GM06990 (cell line): Measurements from ENCODE around the gene MIS18BP1.

ENCODE experiments used
- DNase-seq: peaks from one replicate; pipeline ENCODE4 v3.0.0-alpha.2; 2011; ENCODE audit not compliant: insufficient read length; ENCODE audit errors: extremely low read depth
- H3K27me3 ChIP-seq: replicated peaks from 2 replicates; pipeline ENCODE4 v1.6.0; 2011; ENCODE audit warnings: low read length; ENCODE audit not compliant: control insufficient read depth, insufficient read depth
- H3K36me3 ChIP-seq: 2 replicates; pipeline ENCODE4 v1.5.1; 2011; ENCODE audit warnings: low read length; ENCODE audit not compliant: control insufficient read depth, insufficient read depth
- H3K4me3 ChIP-seq: replicated peaks from 2 replicates; pipeline ENCODE4 v1.5.1; 2011; ENCODE audit warnings: low read depth, mild to moderate bottlenecking, control low read depth, low read length
- TF ChIP-seq, protein P1 (sequence below): IDR thresholded peaks from 2 replicates; pipeline ENCODE4 v1.5.1; 2011; ENCODE audit warnings: low read length, control low read depth, mild to moderate bottlenecking, inconsistent platforms; ENCODE audit not compliant: insufficient read depth, poor library complexity, severe bottlenecking

The MIS18BP1 gene

DNA sequence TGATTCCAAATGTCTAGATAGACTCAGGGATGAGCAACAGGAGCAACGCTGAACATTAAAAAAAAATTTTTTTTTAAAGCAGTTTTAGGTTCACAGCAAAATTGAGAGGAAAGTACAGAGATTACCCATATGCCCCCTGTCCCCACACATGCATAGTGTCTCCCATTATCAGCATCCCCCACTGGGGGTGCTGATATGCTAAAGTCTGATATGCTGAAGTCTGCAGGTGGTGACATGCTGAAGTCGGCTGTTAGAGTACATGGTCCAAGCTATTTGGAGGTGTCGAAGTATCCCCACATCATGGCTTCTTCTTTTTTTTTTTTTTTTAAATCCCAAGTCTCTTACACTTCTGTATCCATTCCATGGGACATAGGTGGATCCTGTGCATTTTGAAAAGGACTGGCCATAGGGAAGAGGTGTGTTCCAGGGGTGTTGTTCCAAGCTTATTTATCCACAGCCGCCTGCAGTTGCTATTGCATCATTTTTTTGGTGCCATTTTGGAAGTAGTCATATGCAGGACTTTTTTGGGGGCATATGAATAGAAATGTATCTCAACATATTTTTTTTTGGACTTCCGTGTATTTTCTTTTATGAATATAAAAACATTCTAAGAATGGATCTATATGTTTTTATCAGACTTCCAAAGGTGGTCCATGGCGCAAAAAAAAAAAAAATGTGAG, 19.0 kb upstream of the MIS18BP1 start:
- no peaks in the 10 kb centered on the region for H3K27me3 ChIP-seq
- no peak overlapping the region for H3K4me3 ChIP-seq
- no peaks in the 10 kb centered on the region for H3K36me3 ChIP-seq
- DNase-seq = no peak
- TF ChIP-seq, protein P1, sequence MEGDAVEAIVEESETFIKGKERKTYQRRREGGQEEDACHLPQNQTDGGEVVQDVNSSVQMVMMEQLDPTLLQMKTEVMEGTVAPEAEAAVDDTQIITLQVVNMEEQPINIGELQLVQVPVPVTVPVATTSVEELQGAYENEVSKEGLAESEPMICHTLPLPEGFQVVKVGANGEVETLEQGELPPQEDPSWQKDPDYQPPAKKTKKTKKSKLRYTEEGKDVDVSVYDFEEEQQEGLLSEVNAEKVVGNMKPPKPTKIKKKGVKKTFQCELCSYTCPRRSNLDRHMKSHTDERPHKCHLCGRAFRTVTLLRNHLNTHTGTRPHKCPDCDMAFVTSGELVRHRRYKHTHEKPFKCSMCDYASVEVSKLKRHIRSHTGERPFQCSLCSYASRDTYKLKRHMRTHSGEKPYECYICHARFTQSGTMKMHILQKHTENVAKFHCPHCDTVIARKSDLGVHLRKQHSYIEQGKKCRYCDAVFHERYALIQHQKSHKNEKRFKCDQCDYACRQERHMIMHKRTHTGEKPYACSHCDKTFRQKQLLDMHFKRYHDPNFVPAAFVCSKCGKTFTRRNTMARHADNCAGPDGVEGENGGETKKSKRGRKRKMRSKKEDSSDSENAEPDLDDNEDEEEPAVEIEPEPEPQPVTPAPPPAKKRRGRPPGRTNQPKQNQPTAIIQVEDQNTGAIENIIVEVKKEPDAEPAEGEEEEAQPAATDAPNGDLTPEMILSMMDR = no peak

DNA sequence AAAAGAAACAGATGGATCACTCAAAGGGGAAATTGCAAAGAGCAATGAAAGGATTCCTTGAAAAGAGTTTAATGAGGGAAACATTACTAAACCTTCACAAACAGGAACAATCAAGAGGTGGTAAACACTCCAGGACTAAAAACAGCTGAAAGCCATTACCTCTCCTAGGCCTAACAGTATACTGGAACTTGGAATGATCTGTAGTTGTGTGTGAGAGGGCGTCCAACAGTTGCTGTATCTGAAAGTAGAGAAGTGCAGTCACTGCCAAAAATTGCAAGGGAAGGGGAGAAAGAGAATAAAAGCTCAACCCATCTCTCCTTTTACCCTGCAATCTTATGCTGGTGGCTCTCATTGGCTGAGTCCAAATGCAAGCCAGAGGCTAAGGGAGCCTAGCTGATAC, 17.0 kb upstream of the MIS18BP1 start:
- no peak for DNase-seq
- no peaks in the 10 kb centered on the region for H3K36me3 ChIP-seq
- H3K27me3 ChIP-seq = no peaks in the 10 kb centered on the region
- TF ChIP-seq, protein P1 = no peak
- H3K4me3 ChIP-seq = no peak overlapping the region

DNA sequence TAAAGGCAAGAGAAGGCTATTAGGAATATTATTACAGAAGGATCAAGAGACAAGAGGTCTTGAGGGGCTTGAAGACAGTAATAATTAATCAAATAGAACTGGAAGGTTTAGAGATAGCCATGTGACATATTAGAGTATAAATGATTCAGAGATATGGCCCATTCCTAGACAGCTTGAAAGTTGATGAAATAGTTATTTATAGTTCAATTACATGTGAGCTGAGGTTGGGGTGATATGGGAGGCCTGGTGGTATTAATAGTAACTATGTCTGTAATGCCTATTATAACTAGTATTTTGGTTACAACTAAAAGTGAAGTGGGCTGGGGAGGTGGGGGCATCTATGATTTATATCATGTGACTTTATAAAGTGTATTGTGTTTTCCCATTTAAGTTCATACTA, 14.1 kb upstream of the MIS18BP1 start:
- Histone ChIP-seq H3K4me3 (no peak overlapping the region), H3K27me3 (no peaks in the 10 kb centered on the region), H3K36me3 (no peaks in the 10 kb centered on the region)
- DNase-seq = no peak
- TF ChIP-seq, protein P1 = no peak

DNA sequence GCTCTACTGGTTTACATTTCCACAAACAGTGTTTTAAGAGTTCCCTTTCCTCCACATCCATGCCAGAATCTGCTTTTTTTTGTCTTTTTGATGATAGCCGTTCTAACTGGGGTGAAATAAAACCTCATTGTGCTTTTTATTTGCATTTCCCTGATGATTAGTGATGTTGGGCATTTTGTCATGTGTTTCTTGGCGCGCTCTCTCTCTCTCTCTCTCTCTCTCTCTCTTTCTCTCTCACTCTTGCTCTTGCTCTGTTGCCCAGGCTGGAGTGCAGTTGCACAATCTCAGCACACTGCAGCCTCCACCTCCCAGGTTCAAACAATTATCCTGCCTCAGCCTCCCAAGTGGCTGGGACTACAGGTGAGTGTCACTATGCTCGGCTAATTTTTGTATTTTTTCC, 9.6 kb upstream of the MIS18BP1 start:
- no peaks in the 10 kb centered on the region for H3K27me3 ChIP-seq
- DNase-seq = no peak
- H3K36me3 ChIP-seq = no peaks in the 10 kb centered on the region
- TF ChIP-seq, protein P1 = no peak
- no peak overlapping the region for H3K4me3 ChIP-seq

DNA sequence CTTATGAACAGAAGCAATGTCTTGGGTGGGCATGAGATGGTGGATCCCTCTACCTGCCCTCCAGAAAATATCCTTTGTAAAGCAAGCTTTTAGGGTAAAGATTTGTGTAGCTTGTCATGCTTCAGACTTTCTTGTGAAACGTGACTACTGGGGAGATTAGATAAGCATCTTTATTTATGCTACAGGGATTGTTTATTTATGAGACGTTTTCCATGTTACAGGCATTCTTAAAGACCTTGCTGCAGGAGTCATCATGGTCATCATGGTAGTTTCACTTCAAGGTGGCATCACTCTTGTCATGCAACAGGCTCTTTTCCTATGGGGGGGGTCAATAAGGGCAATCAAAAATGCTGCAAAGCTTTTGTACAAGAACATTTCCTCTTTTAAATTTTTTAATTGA, 8.2 kb upstream of the MIS18BP1 start:
- TF ChIP-seq, protein P1 = no peak
- H3K36me3 ChIP-seq = no peaks in the 10 kb centered on the region
- H3K4me3 ChIP-seq = no peak overlapping the region
- no peaks in the 10 kb centered on the region for H3K27me3 ChIP-seq
- no peak for DNase-seq

DNA sequence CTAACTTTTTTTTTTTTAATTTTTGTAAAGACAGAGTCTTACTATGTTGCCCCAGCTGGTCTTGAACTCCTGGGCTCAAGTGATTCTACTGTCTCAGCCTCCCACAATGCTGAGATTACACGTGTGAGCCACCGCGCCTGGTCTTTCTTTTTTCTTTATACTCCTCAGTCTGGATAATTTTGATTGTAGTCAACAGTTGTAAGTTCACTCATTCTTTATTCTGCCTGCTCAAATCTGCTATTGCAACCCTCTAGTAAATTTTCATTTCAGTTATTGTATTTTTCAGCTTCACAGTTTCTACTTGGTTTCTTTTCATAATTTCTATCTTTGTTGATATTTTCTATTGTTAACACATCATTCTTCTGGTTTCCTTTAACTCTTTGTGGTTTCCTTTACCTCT, 5.8 kb upstream of the MIS18BP1 start:
- no peaks in the 10 kb centered on the region for H3K27me3 ChIP-seq
- no peaks in the 10 kb centered on the region for H3K36me3 ChIP-seq

More for the DNA sequence above, 5.8 kb upstream of the MIS18BP1 start:
- TF ChIP-seq, protein P1 = no peak
- H3K4me3 ChIP-seq = no peak overlapping the region
- DNase-seq = no peak
